Parathyroid adenoma (tissue), 2 donors: ENCODE data around the gene LEP.
"Not testable (repeated sequence)": the region's sequence is repeated elsewhere in the genome, so short reads cannot be mapped to it uniquely, and the experiment has no call there.

ENCODE experiments used
- H2AFZ ChIP-seq: fragments of 300-600 bp; sonication (generic); one replicate; pipeline ENCODE4 v1.7.0; 2017; ENCODE audit warnings: antibody characterized with exemption, mild to moderate bottlenecking
- H3K27ac ChIP-seq: fragments of 300-600 bp; sonication (generic); one replicate; pipeline ENCODE4 v1.7.0; 2017
- H3K27me3 ChIP-seq: fragments of 300-600 bp; sonication (generic); one replicate; pipeline ENCODE4 v1.7.0; 2017; ENCODE audit warnings: low read length; ENCODE audit not compliant: control insufficient read depth, insufficient read depth
- H3K36me3 ChIP-seq: fragments of 300-600 bp; sonication (generic); one replicate; pipeline ENCODE4 v1.7.0; 2017; ENCODE audit warnings: low read length; ENCODE audit not compliant: control insufficient read depth, insufficient read depth
- H3K4me1 ChIP-seq: fragments of 300-600 bp; sonication (generic); one replicate; pipeline ENCODE4 v1.7.0; 2017; ENCODE audit warnings: control low read depth
- H3K4me2 ChIP-seq: fragments of 300-600 bp; sonication (generic); one replicate; pipeline ENCODE4 v1.7.0; 2017; ENCODE audit warnings: low read length
- H3K4me3 ChIP-seq: fragments of 300-600 bp; sonication (generic); one replicate; pipeline ENCODE4 v1.7.0; 2017; ENCODE audit warnings: low read depth, low read length
- H3K79me2 ChIP-seq: fragments of 300-600 bp; sonication (generic); one replicate; pipeline ENCODE4 v1.7.0; 2017; ENCODE audit warnings: control low read depth
- H3K9ac ChIP-seq: fragments of 300-600 bp; sonication (generic); one replicate; pipeline ENCODE4 v1.7.0; 2017; ENCODE audit warnings: mild to moderate bottlenecking
- H3K9me3 ChIP-seq: fragments of 300-600 bp; sonication (generic); one replicate; pipeline ENCODE4 v1.7.0; 2017; ENCODE audit warnings: low read length; ENCODE audit not compliant: control insufficient read depth
- TF ChIP-seq, protein P1 (sequence below): fragments of 300-600 bp; sonication (generic); IDR thresholded peaks from one replicate; pipeline ENCODE4 v1.7.0; 2017; ENCODE audit warnings: antibody characterized with exemption, mild to moderate bottlenecking
- donor health status: primary hyperparathyroidism.

Gene LEP

DNA sequence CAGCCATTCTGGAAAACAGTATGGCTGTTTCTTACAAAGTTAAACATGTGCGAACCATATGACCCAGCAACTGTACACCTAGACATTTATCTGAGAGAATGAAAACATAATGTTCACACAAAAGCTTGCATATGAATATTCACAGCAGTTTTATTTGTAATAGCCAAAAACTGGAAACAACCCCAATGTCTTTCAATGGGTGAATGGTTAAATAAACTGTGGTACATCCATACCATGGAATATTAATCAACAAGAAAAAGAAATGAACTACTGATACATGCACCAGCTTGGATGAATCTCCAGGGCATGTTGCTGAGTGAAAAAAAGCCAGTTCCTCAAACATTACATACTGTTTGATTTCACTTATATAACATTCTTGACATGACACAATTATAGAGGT, 37.3 kb downstream of the LEP start:
- Histone ChIP-seq H3K27me3 (no peaks in the 10 kb centered on the region), H3K79me2 (no peaks in the 10 kb centered on the region), H3K4me2 (no peak overlapping the region), H3K9me3 (no peaks in the 10 kb centered on the region), H3K4me3 (no peak overlapping the region), H2AFZ (no peak overlapping the region), H3K9ac (no peak overlapping the region), H3K4me1 (no peaks in the 10 kb centered on the region), H3K36me3 (no peaks in the 10 kb centered on the region), H3K27ac (no peak overlapping the region)
- TF ChIP-seq, protein P1, sequence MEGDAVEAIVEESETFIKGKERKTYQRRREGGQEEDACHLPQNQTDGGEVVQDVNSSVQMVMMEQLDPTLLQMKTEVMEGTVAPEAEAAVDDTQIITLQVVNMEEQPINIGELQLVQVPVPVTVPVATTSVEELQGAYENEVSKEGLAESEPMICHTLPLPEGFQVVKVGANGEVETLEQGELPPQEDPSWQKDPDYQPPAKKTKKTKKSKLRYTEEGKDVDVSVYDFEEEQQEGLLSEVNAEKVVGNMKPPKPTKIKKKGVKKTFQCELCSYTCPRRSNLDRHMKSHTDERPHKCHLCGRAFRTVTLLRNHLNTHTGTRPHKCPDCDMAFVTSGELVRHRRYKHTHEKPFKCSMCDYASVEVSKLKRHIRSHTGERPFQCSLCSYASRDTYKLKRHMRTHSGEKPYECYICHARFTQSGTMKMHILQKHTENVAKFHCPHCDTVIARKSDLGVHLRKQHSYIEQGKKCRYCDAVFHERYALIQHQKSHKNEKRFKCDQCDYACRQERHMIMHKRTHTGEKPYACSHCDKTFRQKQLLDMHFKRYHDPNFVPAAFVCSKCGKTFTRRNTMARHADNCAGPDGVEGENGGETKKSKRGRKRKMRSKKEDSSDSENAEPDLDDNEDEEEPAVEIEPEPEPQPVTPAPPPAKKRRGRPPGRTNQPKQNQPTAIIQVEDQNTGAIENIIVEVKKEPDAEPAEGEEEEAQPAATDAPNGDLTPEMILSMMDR = no peak

DNA sequence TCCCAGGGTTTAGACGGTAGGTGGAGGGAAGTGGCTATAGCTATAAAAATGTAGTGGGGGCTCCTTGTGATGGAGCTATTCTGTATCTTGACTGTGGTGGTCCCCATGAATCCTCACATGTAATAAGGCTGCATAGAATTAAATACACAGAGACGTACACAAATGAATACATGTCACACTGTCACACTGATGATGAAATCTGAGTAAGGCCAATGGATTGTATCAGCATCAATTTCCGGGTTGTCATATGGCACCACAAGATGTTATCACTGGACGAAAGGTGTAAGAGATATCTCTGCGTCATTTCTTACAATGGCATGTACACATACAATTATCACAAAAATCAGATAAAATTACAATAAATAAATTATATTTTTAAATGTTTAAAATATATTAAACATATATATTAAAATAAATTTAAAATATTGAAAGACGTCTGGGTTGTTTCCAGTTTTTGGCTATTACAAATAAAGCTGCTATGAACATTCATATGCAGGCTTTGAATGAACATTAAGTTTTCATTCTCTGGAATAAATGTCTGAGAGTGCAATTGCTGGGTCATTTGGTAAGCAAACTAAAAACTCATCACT, 38.1 kb downstream of the LEP start:
- no peaks in the 10 kb centered on the region for H3K9me3 ChIP-seq
- no peaks in the 10 kb centered on the region for H3K27me3 ChIP-seq
- H3K4me2 ChIP-seq = no peak overlapping the region
- no peak overlapping the region for H3K27ac ChIP-seq
- H2AFZ ChIP-seq = no peak overlapping the region
- H3K9ac ChIP-seq = no peak overlapping the region
- H3K79me2 ChIP-seq = no peaks in the 10 kb centered on the region
- TF ChIP-seq, protein P1 = no peak
- no peaks in the 10 kb centered on the region for H3K4me1 ChIP-seq
- H3K4me3 ChIP-seq = no peak overlapping the region
- no peaks in the 10 kb centered on the region for H3K36me3 ChIP-seq

DNA sequence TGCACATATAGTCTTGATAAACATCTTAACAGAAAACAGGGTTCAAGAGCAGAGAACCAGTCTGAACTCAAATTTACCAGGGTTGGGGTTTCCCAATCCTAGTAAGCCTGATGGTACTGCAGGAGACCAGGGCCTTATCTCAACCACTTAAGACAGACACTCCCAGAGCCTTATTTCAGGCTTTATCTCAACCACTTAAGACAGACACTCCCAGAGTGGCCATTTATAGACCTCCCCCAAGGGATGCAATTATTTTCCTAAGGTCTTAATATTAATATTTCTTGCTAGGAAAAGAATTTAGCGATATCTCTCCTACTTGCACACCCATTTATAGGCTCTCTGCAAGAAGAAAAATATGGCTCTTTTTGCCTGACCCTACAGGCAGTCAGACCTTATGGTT, 39.4 kb downstream of the LEP start:
- not testable (repeated sequence) for H3K4me2 ChIP-seq, H3K4me3 ChIP-seq, H3K79me2 ChIP-seq, H3K27ac ChIP-seq, H3K9me3 ChIP-seq, H3K27me3 ChIP-seq, H3K4me1 ChIP-seq, H3K36me3 ChIP-seq, H3K9ac ChIP-seq, H2AFZ ChIP-seq

DNA sequence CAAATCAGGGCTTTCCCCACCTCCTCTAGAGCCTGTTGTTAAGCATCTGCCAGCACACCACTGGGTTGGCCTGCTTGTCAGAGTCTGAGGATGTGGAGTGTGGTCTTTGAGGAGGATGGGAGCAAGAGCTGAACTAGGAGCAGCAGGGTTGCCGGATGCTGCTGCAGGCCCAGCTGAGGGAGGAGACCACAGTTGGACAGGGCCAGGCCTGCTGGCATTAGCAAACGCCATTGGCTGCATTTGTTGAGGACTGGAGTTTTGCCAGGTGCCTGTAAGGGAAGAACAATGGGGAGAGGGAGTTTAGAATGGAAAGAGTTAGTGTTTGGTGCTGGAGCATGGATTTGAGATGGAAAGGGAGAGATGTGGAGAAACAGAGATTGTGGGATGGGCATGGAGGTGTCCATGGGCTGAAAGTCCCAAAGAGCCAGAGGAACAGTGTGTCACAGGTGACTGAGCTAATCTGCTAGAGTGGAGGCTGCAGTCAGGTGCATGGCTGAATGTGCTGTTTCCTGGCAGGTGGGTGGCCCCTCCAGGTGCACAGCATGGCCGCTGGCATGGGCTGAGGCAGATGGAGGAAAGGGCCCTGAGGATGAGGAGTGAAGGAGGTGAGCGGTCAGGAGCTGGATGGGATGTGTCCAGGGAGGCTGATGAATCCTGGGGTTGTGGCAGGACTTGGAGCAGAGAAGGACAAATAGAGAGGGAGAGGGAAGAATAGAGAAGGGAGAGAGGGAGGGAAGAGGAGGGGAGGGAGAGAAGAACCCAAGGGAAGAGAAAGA, 40.7 kb downstream of the LEP start:
- Histone ChIP-seq H3K4me3 (no peak overlapping the region), H3K9ac (no peak overlapping the region), H3K9me3 (no peaks in the 10 kb centered on the region), H3K27me3 (no peaks in the 10 kb centered on the region), H3K4me1 (no peaks in the 10 kb centered on the region), H3K79me2 (no peaks in the 10 kb centered on the region), H2AFZ (no peak overlapping the region), H3K27ac (no peak overlapping the region), H3K4me2 (no peak overlapping the region), H3K36me3 (no peaks in the 10 kb centered on the region)
- TF ChIP-seq, protein P1 = no peak

DNA sequence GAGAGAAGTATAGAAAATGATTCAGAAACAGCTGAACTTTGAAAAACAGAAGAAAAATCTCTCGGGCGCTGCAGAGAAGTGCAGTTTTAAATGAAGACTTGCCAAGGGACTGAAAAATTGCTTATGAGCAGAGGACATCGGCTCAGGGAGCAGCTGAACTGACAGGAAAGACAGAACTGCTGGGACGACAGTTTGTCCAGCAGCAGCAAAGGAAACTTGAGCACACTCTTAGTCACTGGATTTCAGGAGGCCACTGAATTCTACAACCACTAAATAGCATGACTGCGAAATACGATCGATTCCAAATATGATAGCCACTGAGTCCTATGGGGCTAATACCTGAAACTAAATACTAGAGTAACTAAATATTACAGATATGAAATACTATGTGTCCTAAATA, 43.0 kb downstream of the LEP start:
- H3K4me1 ChIP-seq = no peaks in the 10 kb centered on the region
- no peak overlapping the region for H2AFZ ChIP-seq
- no peak overlapping the region for H3K27ac ChIP-seq
- no peak overlapping the region for H3K4me2 ChIP-seq
- no peaks in the 10 kb centered on the region for H3K9me3 ChIP-seq
- no peaks in the 10 kb centered on the region for H3K27me3 ChIP-seq
- TF ChIP-seq, protein P1 = no peak
- no peaks in the 10 kb centered on the region for H3K36me3 ChIP-seq
- no peak overlapping the region for H3K9ac ChIP-seq
- H3K79me2 ChIP-seq = no peaks in the 10 kb centered on the region
- H3K4me3 ChIP-seq = no peak overlapping the region
